BJ (cell line): ENCODE results near the gene ITGB3. TPM values are rescaled to one million over a fixed set of nuclear protein-coding genes. Genes with fewer than 3 reads are reported as not detected.
"Not testable (repeated sequence)": the region's sequence is repeated elsewhere in the genome, so short reads cannot be mapped to it uniquely, and the experiment has no call there.

Experiments
- CTCF ChIA-PET: fragments of 350-600 bp; formaldehyde crosslinking; extraction: SDS; loops from one replicate; lab custom pipeline; 2021; ENCODE audit warnings: antibody characterized with exemption, inconsistent platforms; lab: Yijun Ruan, JAX
- POLR2A ChIA-PET: fragments of 300-600 bp; sonication (Branson Sonifier 250); formaldehyde crosslinking; extraction: SDS; loops from one replicate; lab custom pipeline; 2021; ENCODE audit warnings: antibody characterized with exemption; lab: Charles Lee
- DNase-seq: peaks from one replicate; pipeline ENCODE4 v3.0.0-alpha.2; 2011; ENCODE audit warnings: low read depth
- H3K27me3 ChIP-seq: 2 replicates; pipeline ENCODE4 v1.6.0; 2011; ENCODE audit warnings: low read length; ENCODE audit not compliant: control insufficient read depth, insufficient read depth
- H3K36me3 ChIP-seq: 2 replicates; pipeline ENCODE4 v1.5.1; 2011; ENCODE audit warnings: low read length; ENCODE audit not compliant: control insufficient read depth, insufficient read depth
- H3K4me3 ChIP-seq: 2 replicates; pipeline ENCODE4 v1.5.1; 2011; ENCODE audit warnings: low read depth, mild to moderate bottlenecking, control low read depth, low read length
- polyA plus RNA-seq: library from polyadenylated mRNA; depleted of rRNA; stranded (reverse); fragments of >200 nt; gene quantifications from 2 replicates; pipeline ENCODE4 v1.2.3, GENCODE V29; 2011
- TF ChIP-seq, protein P1 (sequence below): IDR thresholded peaks from 2 replicates; pipeline ENCODE4 v1.5.1; 2011; ENCODE audit warnings: low read depth, mild to moderate bottlenecking, control low read depth, inconsistent platforms, low read length, moderate library complexity; ENCODE audit not compliant: insufficient read depth

The ITGB3 gene
- polyA plus RNA-seq, 1 experiment: 6.3 TPM

DNA sequence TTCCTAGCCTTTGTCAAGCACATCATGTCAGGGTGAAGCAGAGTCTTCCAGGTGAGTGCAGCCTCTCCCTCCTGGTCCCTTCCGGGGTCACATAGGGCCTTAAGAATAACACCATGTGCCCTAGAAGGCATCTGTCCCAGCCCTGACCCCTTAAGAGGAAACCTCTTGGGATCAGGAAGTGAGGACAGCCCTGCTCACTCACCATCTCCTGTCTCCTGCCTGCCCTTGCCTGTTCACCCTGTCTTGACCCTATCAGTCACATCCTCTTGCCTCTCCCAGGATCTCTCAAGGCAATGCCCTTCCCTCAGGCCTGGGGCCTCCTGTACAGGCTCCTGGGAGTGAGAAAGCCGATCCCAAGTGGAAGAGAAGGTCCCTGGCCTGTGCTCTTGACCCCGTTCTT lies 30.6 kb upstream of the ITGB3 start:
- H3K36me3 ChIP-seq: no peaks in the 10 kb centered on the region
- TF ChIP-seq, protein P1, sequence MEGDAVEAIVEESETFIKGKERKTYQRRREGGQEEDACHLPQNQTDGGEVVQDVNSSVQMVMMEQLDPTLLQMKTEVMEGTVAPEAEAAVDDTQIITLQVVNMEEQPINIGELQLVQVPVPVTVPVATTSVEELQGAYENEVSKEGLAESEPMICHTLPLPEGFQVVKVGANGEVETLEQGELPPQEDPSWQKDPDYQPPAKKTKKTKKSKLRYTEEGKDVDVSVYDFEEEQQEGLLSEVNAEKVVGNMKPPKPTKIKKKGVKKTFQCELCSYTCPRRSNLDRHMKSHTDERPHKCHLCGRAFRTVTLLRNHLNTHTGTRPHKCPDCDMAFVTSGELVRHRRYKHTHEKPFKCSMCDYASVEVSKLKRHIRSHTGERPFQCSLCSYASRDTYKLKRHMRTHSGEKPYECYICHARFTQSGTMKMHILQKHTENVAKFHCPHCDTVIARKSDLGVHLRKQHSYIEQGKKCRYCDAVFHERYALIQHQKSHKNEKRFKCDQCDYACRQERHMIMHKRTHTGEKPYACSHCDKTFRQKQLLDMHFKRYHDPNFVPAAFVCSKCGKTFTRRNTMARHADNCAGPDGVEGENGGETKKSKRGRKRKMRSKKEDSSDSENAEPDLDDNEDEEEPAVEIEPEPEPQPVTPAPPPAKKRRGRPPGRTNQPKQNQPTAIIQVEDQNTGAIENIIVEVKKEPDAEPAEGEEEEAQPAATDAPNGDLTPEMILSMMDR: no peak
- no peak overlapping the region for H3K4me3 ChIP-seq
- H3K27me3 ChIP-seq: no peaks in the 10 kb centered on the region
- DNase-seq: no peak
- CTCF ChIA-PET: interaction anchor here (1.1 kb wide), 1 partner anchor 92 kb away, joined by 3 read pairs; no protein-coding TSS in a partner anchor
- POLR2A ChIA-PET: no interaction called here

GRCh38 chr17:47223460-47223859 lies 30.2 kb upstream of the ITGB3 start:
- ChIA-PET CTCF (no interaction called here), POLR2A (no interaction called here)
- H3K36me3 ChIP-seq: no peaks in the 10 kb centered on the region
- TF ChIP-seq, protein P1: no peak
- H3K4me3 ChIP-seq: no peak overlapping the region
- DNase-seq: no peak
- no peaks in the 10 kb centered on the region for H3K27me3 ChIP-seq

- H3K4me3 ChIP-seq, CTCF ChIA-PET, H3K36me3 ChIP-seq, POLR2A ChIA-PET, H3K27me3 ChIP-seq, DNase-seq: not testable (repeated sequence)
Observed at GRCh38 chr17:47224077-47224476, 29.6 kb upstream of the ITGB3 start.

DNA sequence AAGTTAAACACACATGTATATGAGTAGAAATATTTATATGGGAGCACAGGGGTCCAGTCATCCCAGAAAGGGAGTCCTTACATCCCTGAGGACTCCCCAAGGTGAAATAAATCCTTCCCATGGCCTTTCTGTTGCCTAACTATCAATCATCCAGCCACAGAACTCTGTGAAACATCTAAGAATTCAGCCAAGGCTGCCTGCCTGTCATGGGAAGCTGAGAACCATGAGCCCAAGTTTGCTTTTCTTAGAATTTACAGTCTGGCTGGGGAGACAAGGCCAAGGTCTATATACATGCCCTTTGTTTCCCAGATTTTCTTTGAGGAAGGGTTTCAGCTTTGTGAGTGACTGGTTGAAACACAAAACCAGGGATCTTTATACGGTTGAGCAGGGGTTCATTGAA lies 28.7 kb upstream of the ITGB3 start:
- H3K36me3 ChIP-seq: no peaks in the 10 kb centered on the region
- POLR2A ChIA-PET: no interaction called here
- no peak overlapping the region for H3K4me3 ChIP-seq
- TF ChIP-seq, protein P1: no peak
- no peaks in the 10 kb centered on the region for H3K27me3 ChIP-seq
- CTCF ChIA-PET: interaction anchor here (0.6 to 1.5 kb wide), 3 partner anchors 90 to 1330 kb away, joined by 3 read pairs; partner anchors contain the start of gene MAPT
- no peak for DNase-seq

DNA sequence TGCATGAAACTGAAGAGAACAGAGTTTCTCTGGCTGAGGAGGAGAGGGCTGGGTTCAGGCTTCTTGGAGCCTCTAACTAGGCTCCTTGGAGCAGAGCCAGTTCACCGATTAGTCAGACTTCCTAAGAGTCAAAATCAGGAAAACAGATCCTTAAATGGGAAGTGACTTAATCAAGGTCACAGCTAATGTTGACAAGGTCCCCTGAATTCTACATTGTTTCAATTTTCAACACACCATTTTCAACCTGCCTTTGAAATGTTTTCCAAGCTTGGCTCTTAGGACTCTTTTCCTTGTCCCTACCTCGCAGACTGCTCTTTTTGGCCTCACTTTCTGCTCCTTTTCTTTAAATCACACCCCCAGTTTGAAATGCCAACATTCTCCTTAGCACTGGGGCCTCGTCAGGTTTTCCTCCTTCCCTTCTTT lies 28.2 kb upstream of the ITGB3 start:
- POLR2A ChIA-PET: no interaction called here
- H3K36me3 ChIP-seq: no peaks in the 10 kb centered on the region
- H3K4me3 ChIP-seq: no peak overlapping the region
- TF ChIP-seq, protein P1: no peak
- no peaks in the 10 kb centered on the region for H3K27me3 ChIP-seq
- no peak for DNase-seq
- CTCF ChIA-PET: interaction anchor here (0.8 to 1.5 kb wide), 2 partner anchors 90 to 91 kb away, joined by 3 read pairs; no protein-coding TSS in a partner anchor
